GM12864 (cell line): ENCODE measurements around the gene SCN1A.

Source experiments
- DNase-seq: peaks from one replicate; pipeline ENCODE4 v3.0.0-alpha.2; 2011; ENCODE audit warnings: low read depth
- H3K4me3 ChIP-seq: 2 replicates; pipeline ENCODE4 v1.5.1; 2011; ENCODE audit warnings: mild to moderate bottlenecking, low read depth, low read length, control low read depth
- TF ChIP-seq, protein P1 (sequence below): IDR thresholded peaks from 2 replicates; pipeline ENCODE4 v1.5.1; 2011; ENCODE audit warnings: low read depth, mild to moderate bottlenecking, moderate library complexity, low read length, control low read depth, inconsistent platforms; ENCODE audit errors: missing control alignments

The SCN1A gene

DNA sequence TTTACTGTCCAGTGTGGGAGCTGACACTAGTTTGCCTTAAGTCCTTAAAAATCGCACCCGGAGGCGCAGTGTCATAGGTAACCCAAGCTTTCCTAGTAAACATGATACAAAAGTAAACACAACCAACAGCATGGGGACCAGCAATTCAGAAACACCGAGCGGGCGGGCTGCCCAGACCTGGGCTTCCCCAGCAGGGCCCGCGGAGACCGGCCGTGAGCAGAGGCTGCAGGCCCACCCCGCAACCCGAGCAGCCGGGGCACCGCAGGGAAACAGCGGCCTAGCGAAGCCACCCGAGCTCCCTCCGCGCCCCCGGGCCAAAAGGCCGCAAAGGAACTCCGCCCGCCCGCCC lies 174.5 kb downstream of the SCN1A start:
- TF ChIP-seq, protein P1, sequence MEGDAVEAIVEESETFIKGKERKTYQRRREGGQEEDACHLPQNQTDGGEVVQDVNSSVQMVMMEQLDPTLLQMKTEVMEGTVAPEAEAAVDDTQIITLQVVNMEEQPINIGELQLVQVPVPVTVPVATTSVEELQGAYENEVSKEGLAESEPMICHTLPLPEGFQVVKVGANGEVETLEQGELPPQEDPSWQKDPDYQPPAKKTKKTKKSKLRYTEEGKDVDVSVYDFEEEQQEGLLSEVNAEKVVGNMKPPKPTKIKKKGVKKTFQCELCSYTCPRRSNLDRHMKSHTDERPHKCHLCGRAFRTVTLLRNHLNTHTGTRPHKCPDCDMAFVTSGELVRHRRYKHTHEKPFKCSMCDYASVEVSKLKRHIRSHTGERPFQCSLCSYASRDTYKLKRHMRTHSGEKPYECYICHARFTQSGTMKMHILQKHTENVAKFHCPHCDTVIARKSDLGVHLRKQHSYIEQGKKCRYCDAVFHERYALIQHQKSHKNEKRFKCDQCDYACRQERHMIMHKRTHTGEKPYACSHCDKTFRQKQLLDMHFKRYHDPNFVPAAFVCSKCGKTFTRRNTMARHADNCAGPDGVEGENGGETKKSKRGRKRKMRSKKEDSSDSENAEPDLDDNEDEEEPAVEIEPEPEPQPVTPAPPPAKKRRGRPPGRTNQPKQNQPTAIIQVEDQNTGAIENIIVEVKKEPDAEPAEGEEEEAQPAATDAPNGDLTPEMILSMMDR: no peak
- peak overlapping the region; percentile 60 for H3K4me3 ChIP-seq
- DNase-seq: peak; percentile 7

DNA sequence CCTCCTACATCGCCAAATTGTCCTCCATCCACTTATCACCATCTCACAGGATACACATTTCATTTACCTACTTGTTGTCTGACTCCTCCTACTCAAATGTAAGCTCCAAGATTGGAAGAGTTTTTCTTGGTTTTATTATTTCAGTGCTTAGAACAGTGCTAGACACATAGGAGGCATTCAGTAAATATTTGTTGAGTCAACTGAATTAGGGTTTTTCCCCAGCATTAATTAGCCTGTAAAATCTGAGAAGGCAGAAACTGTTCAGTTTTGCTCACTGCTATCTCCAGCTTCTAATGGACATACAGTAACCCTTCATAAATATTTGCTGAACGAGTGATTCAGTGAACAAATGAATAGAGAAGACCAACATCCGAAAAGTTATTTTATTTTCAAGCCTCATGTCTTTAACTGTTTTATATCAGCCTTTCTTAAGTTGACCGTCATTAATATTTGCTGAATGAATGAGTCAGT lies 175.0 kb downstream of the SCN1A start:
- TF ChIP-seq, protein P1: no peak
- H3K4me3 ChIP-seq: peak overlapping the region; percentile 60
- no peak for DNase-seq

DNA sequence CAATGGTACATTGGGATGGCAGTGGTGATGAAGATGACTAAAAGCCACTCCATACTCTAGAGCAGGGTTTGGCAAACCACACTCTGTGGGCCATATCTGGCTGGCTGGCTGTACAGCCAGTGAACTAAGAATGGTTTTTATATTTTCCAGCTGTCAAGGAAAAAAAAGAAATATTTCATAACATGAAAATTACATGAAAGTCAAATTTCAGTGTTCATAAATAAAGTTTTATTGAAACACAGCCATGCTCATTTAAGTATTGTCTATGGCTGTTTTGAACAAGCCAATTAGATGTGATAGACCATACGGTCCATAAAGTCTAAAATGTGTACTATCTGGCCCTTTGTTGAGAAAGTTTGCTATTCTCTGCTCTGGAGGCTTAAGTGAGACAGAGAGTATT lies 175.7 kb downstream of the SCN1A start:
- DNase-seq: no peak
- no peak overlapping the region for H3K4me3 ChIP-seq
- TF ChIP-seq, protein P1: no peak

DNA sequence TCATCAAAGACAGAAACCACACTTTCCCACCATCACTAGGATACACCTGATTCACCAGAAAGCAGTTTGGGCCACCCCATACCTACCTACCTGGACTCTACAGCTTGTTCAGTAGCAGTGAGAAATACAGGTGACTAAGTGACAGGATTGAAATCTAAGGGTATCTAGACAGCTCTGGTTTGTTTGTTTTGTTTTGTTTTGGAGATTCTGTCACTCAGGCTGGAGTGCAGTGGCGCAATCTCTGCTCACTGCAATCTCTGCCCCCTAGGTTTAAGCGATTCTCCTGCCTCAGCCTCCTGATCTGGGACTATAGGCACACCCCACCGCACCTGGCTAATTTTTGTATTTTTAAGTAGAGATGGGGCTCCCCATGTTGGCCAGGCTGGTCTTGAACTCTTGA lies 177.4 kb downstream of the SCN1A start:
- TF ChIP-seq, protein P1: no peak

DNA sequence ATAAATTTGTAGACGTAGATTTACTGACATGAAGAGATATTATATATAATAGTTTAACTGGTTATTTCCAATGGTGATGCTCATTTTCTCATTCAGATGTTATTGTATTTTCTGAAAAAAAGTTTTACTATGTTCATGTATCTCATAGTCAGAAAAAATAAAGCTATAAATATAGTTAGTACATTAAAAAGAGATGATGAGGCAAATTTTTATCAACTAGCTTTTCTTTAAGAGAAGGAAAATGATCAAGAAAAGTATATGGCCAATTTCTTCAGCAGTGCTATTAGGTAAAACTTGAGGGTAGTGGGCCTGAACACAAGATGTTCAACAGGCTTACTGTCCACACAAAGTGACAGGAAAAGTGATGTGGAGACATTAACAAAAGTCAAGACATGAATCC lies 186.0 kb downstream of the SCN1A start:
- H3K4me3 ChIP-seq: no peak overlapping the region
- no peak for DNase-seq
- TF ChIP-seq, protein P1: no peak

More for the DNA sequence above, 177.4 kb downstream of the SCN1A start:
- no peak overlapping the region for H3K4me3 ChIP-seq
- DNase-seq: no peak

DNA sequence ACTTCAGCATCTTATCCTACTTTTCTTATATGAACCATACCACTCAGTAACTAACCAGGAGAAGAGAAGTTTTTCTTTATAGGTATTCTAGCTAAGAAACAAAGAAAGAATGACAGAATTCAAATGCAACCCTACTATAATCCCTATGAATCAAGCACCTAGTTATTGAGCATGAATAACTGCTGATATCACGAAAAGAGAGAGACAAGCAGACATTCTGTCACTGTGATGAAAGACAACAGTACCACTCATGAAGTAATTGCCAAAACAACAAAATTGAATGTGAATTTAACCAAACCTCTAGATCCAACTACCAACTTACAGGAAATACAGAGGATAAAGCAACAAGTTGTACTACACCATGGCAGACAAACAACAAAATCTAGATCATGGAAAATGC lies 189.6 kb downstream of the SCN1A start:
- no peak for DNase-seq
- TF ChIP-seq, protein P1: no peak
- no peak overlapping the region for H3K4me3 ChIP-seq
